C4-2B (cell line): ENCODE measurements around the gene LAYN.

Experiments used
- H3K27ac ChIP-seq: fragments of 450-650 bp; 2 replicates; pipeline ENCODE4 v1.5.1; 2017
- CTCF ChIP-seq: fragments of 450-650 bp; conservative IDR thresholded peaks from 2 replicates; pipeline ENCODE4 v1.5.1; 2017; ENCODE audit warnings: mild to moderate bottlenecking
- ZFX ChIP-seq: fragments of 450-650 bp; IDR thresholded peaks from 2 replicates; pipeline ENCODE4 v1.6.1; 2017

LAYN gene

GRCh38 chr11:111550258-111550657 lies 9.7 kb downstream of the LAYN start:
- no peak for TF ChIP-seq ZFX
- TF ChIP-seq CTCF = no peak
- no peak overlapping the region for H3K27ac ChIP-seq

GRCh38 chr11:111554532-111554931 lies 14.0 kb downstream of the LAYN start:
- H3K27ac ChIP-seq = no peak overlapping the region
- TF ChIP-seq CTCF (no peak), ZFX (no peak)

GRCh38 chr11:111555255-111555654 lies 14.7 kb downstream of the LAYN start:
- TF ChIP-seq CTCF (no peak), ZFX (no peak)
- no peak overlapping the region for H3K27ac ChIP-seq

GRCh38 chr11:111557425-111558111 lies 17.0 kb downstream of the LAYN start:
- H3K27ac ChIP-seq = no peak overlapping the region
- TF ChIP-seq CTCF = no peak
- no peak for TF ChIP-seq ZFX

GRCh38 chr11:111559800-111560464 lies 19.4 kb downstream of the LAYN start:
- H3K27ac ChIP-seq = no peak overlapping the region
- no peak for TF ChIP-seq CTCF
- no peak for TF ChIP-seq ZFX

- H3K27ac ChIP-seq = no peak overlapping the region
- TF ChIP-seq CTCF (no peak), ZFX (no peak)
Observed at GRCh38 chr11:111560800-111561199, 20.3 kb downstream of the LAYN start.

- H3K27ac ChIP-seq = no peak overlapping the region
- TF ChIP-seq CTCF (no peak), ZFX (no peak)
Observed at GRCh38 chr11:111561306-111561705, 20.8 kb downstream of the LAYN start.
